Heart left ventricle (tissue), 16 donors: ENCODE measurements around the gene MYH7B. TPM values are rescaled to one million over a fixed set of nuclear protein-coding genes. Genes with fewer than 3 reads are reported as not detected.

Source experiments
- ATAC-seq, 4 donors: fragments of 200-7000 bp; cut with Tn5 transposase; one replicate each; pipeline ENCODE4 v1.9.1; 2020 to 2022; ENCODE audit warnings: moderate library complexity in 4 of 4, mild to moderate bottlenecking in 3 of 4, moderate number of reproducible peaks in 1 of 4
- DNase-seq, 5 donors: peaks; one replicate each; pipeline ENCODE4 v3.0.0-alpha.2; 2020
- H3K27ac ChIP-seq, 12 donors: fragments of 200-600 bp; sonication (generic) in 4 of 12; one replicate each; pipeline versions ENCODE4 v1.5.0 to v1.8.0; 2016 to 2022; ENCODE audit warnings: mild to moderate bottlenecking in 2 of 12
- H3K27me3 ChIP-seq, 9 donors: fragments of 200-600 bp; sonication (generic) in 2 of 9; one replicate each; pipeline versions ENCODE4 v1.5.1 to v1.8.0; 2016 to 2022; ENCODE audit warnings: mild to moderate bottlenecking in 3 of 9
- H3K36me3 ChIP-seq, 9 donors: fragments of 200-600 bp; sonication (generic) in 2 of 9; one replicate each; pipeline versions ENCODE4 v1.5.0 to v1.8.0; 2018 to 2022; ENCODE audit warnings: mild to moderate bottlenecking in 2 of 9
- H3K4me1 ChIP-seq, 12 donors: fragments of 200-600 bp; sonication (generic) in 4 of 12; one replicate each; pipeline versions ENCODE4 v1.5.0 to v1.8.0; 2016 to 2022; ENCODE audit warnings: mild to moderate bottlenecking in 3 of 12
- H3K4me3 ChIP-seq, 12 donors: fragments of 200-600 bp; sonication (generic) in 4 of 12; one replicate each; pipeline versions ENCODE4 v1.5.0 to v1.8.0; 2017 to 2022; ENCODE audit warnings: mild to moderate bottlenecking in 9 of 12, moderate library complexity in 4 of 12
- H3K9me3 ChIP-seq, 12 donors: fragments of 200-600 bp; sonication (generic) in 4 of 12; one replicate each; pipeline versions ENCODE4 v1.5.0 to v1.8.0; 2016 to 2022; ENCODE audit warnings: mild to moderate bottlenecking in 1 of 12
- CTCF ChIP-seq, 12 donors: fragments of 200-600 bp; sonication (generic) in 4 of 12; IDR thresholded peaks; one replicate each; pipeline versions ENCODE4 v1.5.0 to v1.8.0; 2018 to 2022; ENCODE audit warnings: antibody characterized with exemption in 12 of 12, mild to moderate bottlenecking in 5 of 12
- POLR2A ChIP-seq, 2 donors: fragments of 450-650 bp; IDR thresholded peaks; one replicate each; pipeline ENCODE4 v1.6.1; 2017; ENCODE audit warnings: antibody characterized with exemption in 2 of 2, mild to moderate bottlenecking in 2 of 2, moderate library complexity in 2 of 2
- WGBS, 4 donors: extraction: QIAGEN DNeasy Blood & Tissue Kit in 2 of 4; methylation state at CpG; one replicate each; pipeline versions ENCODE4 v1.1.5 to v1.1.7; 2013 to 2018; 5-methylcytosine and 5-hydroxymethylcytosine counted together
- intact Hi-C, 10 donors: fragments of 100-400 bp; cut with DNase I; formaldehyde crosslinking; loops; one replicate each; pipeline versions ENCODE4 v1.11.1 to v1.14.2; 2022
- polyA plus RNA-seq, 2 donors: library from polyadenylated mRNA; stranded (reverse); fragments of 200-250 nt; gene quantifications; one replicate each; pipeline ENCODE4 v1.2.3, GENCODE V29; 2013
- total RNA-seq, 9 donors: library from RNA; depleted of rRNA in 2 of 9; stranded (reverse); fragments of >200 nt in 2 of 9; fragmentation: NEBNext Ultra II Directional in 3 of 9; extraction: Animal tissue kit (Norgen Biotek cat#: 25700) in 3 of 9; gene quantifications; one replicate each; pipeline versions ENCODE4 v1.1.0 to v1.2.4, GENCODE V29; 2016 to 2023
- donor health status: ischemic (EF 13 %, LVEDD 7.1; RV severe dilation, severe dysfunction).
- donor health status: healthy with polysubstance abuse.
- donor health status: DM: no; HTN: yes; CAD: no.
- donor health status: DM: no; HTN: no; CAD: no.
- donor health status: ischemic (EF 25% LVEDD 6.9; RV normal size, moderate dysfunction).
- donor health status: ischemic (EF 25% LVEDD 5.7; RV mildly dilated, moderate dysfunction).
- donor health status: healthy.
- donor health status: DM: yes; HTN: yes; CAD: no.
- donor health status: ischemic (EF 35%, LVEDD 5.7; RV mildly dilated, moderate dysfunction).
- donor health status: nonischemic (EF 11% LVEDD 7.7; RV severe dilation, severe dysfunction).
- donor health status: DM: yes; HTN: yes; CAD: no.
- donor health status: PGD.
- donor health status: ischemic (EF 29% LVEDD 5.4; RV normal size, mild dysfunction).
- donor health status: nonischemic (EF 23%, LVEDD 6.1; RV moderate dilation, normal function).

MYH7B gene
- total and polyA plus RNA-seq, 11 donors: 12.8 to 448 (median 144) TPM

GRCh38 chr20:34971561-34972235, 16.0 kb downstream of the MYH7B start:
- intact Hi-C loops: no loop called here
- no peak for ATAC-seq
- 85 to 92% (median 86%) methylated on average over 10 of the region's 10 CpGs for WGBS, 4 donors
- DNase-seq: no peak
- no peak overlapping the region for H3K4me3 ChIP-seq
- no peaks in the 10 kb centered on the region for H3K36me3 ChIP-seq
- H3K27me3 ChIP-seq: no peaks in the 10 kb centered on the region
- no peak for TF ChIP-seq POLR2A (IDR thresholded peaks at IDR 0.05)
- no peak for TF ChIP-seq CTCF (IDR thresholded peaks at IDR 0.05)
- peaks cover 0 to 32% (median 10%) of the 10 kb centered on the region in 12 donors for H3K4me1 ChIP-seq
- H3K9me3 ChIP-seq: no peaks in the 10 kb centered on the region
- H3K27ac ChIP-seq: no peak overlapping the region

DNA sequence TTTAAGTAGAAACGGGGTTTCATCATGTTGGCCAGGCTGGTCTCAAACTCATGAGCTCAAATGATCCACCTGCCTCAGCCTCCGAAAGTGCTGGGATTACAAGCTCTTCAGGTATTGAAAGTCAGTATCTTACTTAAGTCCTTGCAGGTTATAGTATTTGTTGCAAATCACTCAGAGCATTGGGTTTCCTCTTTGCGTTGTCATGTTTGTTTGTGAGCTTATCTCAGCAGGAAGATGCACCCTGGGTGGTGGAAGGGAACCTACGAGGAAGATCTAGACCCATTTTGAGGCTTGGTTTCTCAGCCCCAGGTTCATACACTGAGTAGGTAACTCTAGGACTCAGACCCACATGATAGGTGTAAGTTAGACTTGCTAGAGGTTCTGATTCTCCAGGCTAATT, 18.6 kb downstream of the MYH7B start:
- ATAC-seq (no peak), DNase-seq (no peak)
- WGBS, 4 donors: 61 to 76% (median 74%) methylated on average over 4 of the region's 4 CpGs
- TF ChIP-seq CTCF (IDR thresholded peaks at IDR 0.05) (no peak), POLR2A (IDR thresholded peaks at IDR 0.05) (no peak)
- Histone ChIP-seq H3K27ac (no peak overlapping the region), H3K4me1 (peaks cover 0 to 25% (median 4%) of the 10 kb centered on the region in 12 donors), H3K27me3 (no peaks in the 10 kb centered on the region), H3K36me3 (no peaks in the 10 kb centered on the region), H3K9me3 (no peaks in the 10 kb centered on the region), H3K4me3 (no peak overlapping the region)
- intact Hi-C loops: no loop called here

DNA sequence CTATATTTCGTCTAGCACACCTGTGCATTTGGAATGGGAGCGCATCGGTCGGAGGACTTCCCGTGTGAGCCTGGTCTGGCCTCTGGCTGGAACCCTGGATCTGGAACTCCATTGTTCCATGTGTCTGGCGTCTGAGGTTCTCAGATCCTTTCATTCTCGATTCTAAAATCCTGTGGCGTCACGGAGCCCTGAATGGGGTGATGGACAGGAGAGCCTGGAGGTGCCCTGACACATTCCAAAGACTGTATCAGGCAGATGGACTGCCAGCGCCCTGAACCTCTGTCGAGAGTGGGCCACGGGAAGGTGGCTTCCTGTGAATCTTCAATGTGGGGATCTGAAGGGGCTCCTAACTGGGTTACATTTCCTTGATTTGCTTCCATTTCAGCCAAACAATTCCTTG, 20.6 kb downstream of the MYH7B start:
- TF ChIP-seq POLR2A (IDR thresholded peaks at IDR 0.05): no peak
- TF ChIP-seq CTCF (IDR thresholded peaks at IDR 0.05): no peak
- WGBS, 4 donors: 66 to 77% (median 74%) methylated on average over 12 of the region's 12 CpGs
- Histone ChIP-seq H3K36me3 (peaks cover 0 to 8% (median 0%) of the 10 kb centered on the region in 9 donors), H3K9me3 (no peaks in the 10 kb centered on the region), H3K4me3 (no peak overlapping the region), H3K27ac (peak overlapping the region in 9 of 12 donors; percentile 72 to 99 (median 94)), H3K27me3 (no peaks in the 10 kb centered on the region), H3K4me1 (peaks cover 0 to 21% (median 4%) of the 10 kb centered on the region in 12 donors)
- DNase-seq: no peak
- intact Hi-C loops: no loop called here
- ATAC-seq: no peak

DNA sequence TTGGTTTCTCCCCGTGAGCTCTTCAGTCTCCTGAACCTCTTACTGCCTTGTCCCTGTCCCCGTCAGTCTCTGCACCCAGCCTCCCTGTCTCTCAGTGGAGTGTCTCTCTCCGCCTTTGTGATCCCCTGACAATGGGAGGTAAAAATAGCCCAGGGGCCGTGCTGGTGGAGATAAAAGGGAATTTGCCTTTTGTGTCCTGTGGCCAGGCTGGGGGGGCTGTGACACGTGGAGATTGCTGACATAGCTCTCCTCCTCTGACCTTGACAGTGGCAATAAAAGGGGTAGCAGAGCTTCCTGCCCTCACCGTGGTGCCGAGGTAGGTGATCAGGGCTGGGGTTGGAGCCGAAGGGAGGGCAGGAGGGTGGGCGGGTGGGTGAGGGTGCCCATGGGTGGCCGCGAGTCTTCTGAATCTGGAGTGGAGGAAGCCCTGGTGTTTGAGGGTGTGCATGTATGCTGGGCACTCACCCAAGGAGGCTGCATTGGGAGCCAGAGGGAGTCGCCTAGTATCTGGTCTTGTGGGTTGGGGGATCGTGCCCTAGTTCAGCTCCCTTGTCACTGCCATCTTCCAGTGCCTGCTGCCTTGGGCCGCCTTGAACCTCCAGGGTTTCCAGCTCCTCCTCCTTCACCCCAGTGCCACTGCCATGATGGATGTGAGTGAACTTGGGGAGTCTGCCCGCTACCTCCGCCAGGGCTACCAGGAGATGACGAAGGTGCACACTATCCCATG, 21.9 kb downstream of the MYH7B start:
- WGBS, 4 donors: 29 to 41% (median 33%) methylated on average over 11 to 17 of the region's 17 CpGs
- peak overlapping the region; percentile 78 to 99 (median 94) for H3K27ac ChIP-seq
- H3K36me3 ChIP-seq: peaks cover 0 to 10% (median 0%) of the 10 kb centered on the region in 9 donors
- no peaks in the 10 kb centered on the region for H3K9me3 ChIP-seq
- H3K27me3 ChIP-seq: no peaks in the 10 kb centered on the region
- peak; percentile 51 to 67 (median 56) for ATAC-seq
- peaks cover 0 to 30% (median 7%) of the 10 kb centered on the region in 12 donors for H3K4me1 ChIP-seq
- intact Hi-C loops: no loop called here
- H3K4me3 ChIP-seq: peak overlapping the region; percentile 9 to 69 (median 60)
- TF ChIP-seq POLR2A (IDR thresholded peaks at IDR 0.05): no peak
- TF ChIP-seq CTCF (IDR thresholded peaks at IDR 0.05): no peak
- DNase-seq: peak; percentile 70 to 88 (median 81)
